ENCODE measurements around the gene SLC10A3. TPM values are rescaled to one million over a fixed set of nuclear protein-coding genes. Genes with fewer than 3 reads are reported as not detected.

SLC10A3 gene
- total and polyA plus RNA-seq, 11 donors, result 8.3 to 50.6 (median 15.5) TPM

- intact Hi-C loops (cut with DNase I), result no loop called here
- H3K4me3 ChIP-seq, result peak within 1 kb of the TSS; percentile 50 to 92 (median 68)
- H3K4me1 ChIP-seq, result peaks cover 0 to 39% (median 17%) of the 10 kb centered on the region in 12 donors
- H3K27ac ChIP-seq, result peak within 1 kb of the TSS; percentile 78 to 96 (median 92)
- 1 to 47% (median 21%) methylated on average over 3 to 90 of the region's 95 CpGs for WGBS, 4 donors
- no peaks in the 10 kb centered on the region for H3K9me3 ChIP-seq
- ATAC-seq (peak in 3 of 4 donors; percentile 40 to 49 (median 41)), DNase-seq (peak; percentile 62 to 80 (median 72))
- H3K27me3 ChIP-seq, result no peaks in the 10 kb centered on the region
- H3K36me3 ChIP-seq, result peaks cover 0 to 9% (median 6%) of the 10 kb centered on the region in 9 donors
- no peak for TF ChIP-seq CTCF (IDR thresholded peaks at IDR 0.05)
- no peak for TF ChIP-seq POLR2A (IDR thresholded peaks at IDR 0.05)
Measured at GRCh38 chrX:154486396-154487207, 3.8 kb downstream of the SLC10A3 start, which contains the start of gene UBL4A. TSS of gene UBL4A (minus strand) at chrX:154486615. CDS start at chrX:154486584, 31 bp downstream.

GRCh38 chrX:154486052-154486395 lies 4.4 kb downstream of the SLC10A3 start:
- TF ChIP-seq POLR2A (IDR thresholded peaks at IDR 0.05) (no peak), CTCF (IDR thresholded peaks at IDR 0.05) (no peak)
- H3K27me3 ChIP-seq, result no peaks in the 10 kb centered on the region
- H3K4me1 ChIP-seq, result peaks cover 0 to 39% (median 17%) of the 10 kb centered on the region in 12 donors
- peaks cover 0 to 9% (median 6%) of the 10 kb centered on the region in 9 donors for H3K36me3 ChIP-seq
- H3K9me3 ChIP-seq, result no peaks in the 10 kb centered on the region
- peak overlapping the region; percentile 50 to 92 (median 68) for H3K4me3 ChIP-seq
- intact Hi-C loops (cut with DNase I), result no loop called here
- DNase-seq (peak in 4 of 5 donors; percentile 27 to 73 (median 46)), ATAC-seq (no peak)
- H3K27ac ChIP-seq, result peak overlapping the region; percentile 78 to 96 (median 92)
- 1 to 80% (median 1%) methylated on average over 9 to 35 of the region's 35 CpGs; no CpG with 5 or more reads in 1 of the 4 donors for WGBS, 4 donors

GRCh38 chrX:154485150-154486051 lies 5.0 kb downstream of the SLC10A3 start:
- DNase-seq, result peak in 1 of 5 donors; percentile 62
- TF ChIP-seq CTCF (IDR thresholded peaks at IDR 0.05), result no peak
- TF ChIP-seq POLR2A (IDR thresholded peaks at IDR 0.05), result no peak
- Histone ChIP-seq H3K4me3 (peak overlapping the region; percentile 50 to 92 (median 68)), H3K27me3 (no peaks in the 10 kb centered on the region), H3K27ac (peak overlapping the region in 11 of 12 donors; percentile 80 to 96 (median 92)), H3K36me3 (peaks cover 0 to 9% (median 6%) of the 10 kb centered on the region in 9 donors), H3K9me3 (no peaks in the 10 kb centered on the region), H3K4me1 (peaks cover 0 to 39% (median 17%) of the 10 kb centered on the region in 12 donors)
- 30 to 78% (median 54%) methylated on average over 15 to 35 of the region's 35 CpGs for WGBS, 4 donors
- ATAC-seq, result no peak
- intact Hi-C loops (cut with DNase I), result no loop called here

All from heart left ventricle (tissue), 16 donors.